Effector memory CD8-positive, alpha-beta T cell (primary cell): Measurements from ENCODE around the gene DPP6.

Experiments
- ATAC-seq: fragments of 150-1000 bp; cut with Tn5 transposase; replicated peaks from 2 replicates; pipeline ENCODE4 v1.10.0; 2021; ENCODE audit warnings: mild to moderate bottlenecking, moderate library complexity
- DNase-seq, 3 experiments: peaks; one replicate each; pipeline ENCODE4 v3.0.0; 2021
- H3K27ac Mint-ChIP-seq, 2 donors: one replicate each; pipeline ENCODE4 v1.8.0; 2022; ENCODE audit warnings: mild to moderate bottlenecking in 2 of 2, mixed read lengths in 2 of 2, moderate library complexity in 2 of 2
- H3K27me3 Mint-ChIP-seq, 2 donors: one replicate each; pipeline ENCODE4 v1.8.0; 2022; ENCODE audit warnings: mixed read lengths in 2 of 2
- H3K36me3 Mint-ChIP-seq: one replicate; pipeline ENCODE4 v1.8.0; 2022; ENCODE audit warnings: mild to moderate bottlenecking, moderate library complexity, mixed read lengths; ENCODE audit not compliant: insufficient read depth
- H3K4me1 Mint-ChIP-seq, 2 donors: one replicate each; pipeline ENCODE4 v1.8.0; 2022; ENCODE audit warnings: low read depth in 2 of 2, mixed read lengths in 2 of 2
- H3K4me3 Mint-ChIP-seq, 2 donors: one replicate each; pipeline ENCODE4 v1.8.0; 2022; ENCODE audit warnings: mild to moderate bottlenecking in 2 of 2, mixed read lengths in 2 of 2, moderate library complexity in 2 of 2
- H3K9me3 Mint-ChIP-seq, 2 donors: one replicate each; pipeline ENCODE4 v1.8.0; 2022; ENCODE audit warnings: mixed read lengths in 2 of 2

DPP6 gene

DNA sequence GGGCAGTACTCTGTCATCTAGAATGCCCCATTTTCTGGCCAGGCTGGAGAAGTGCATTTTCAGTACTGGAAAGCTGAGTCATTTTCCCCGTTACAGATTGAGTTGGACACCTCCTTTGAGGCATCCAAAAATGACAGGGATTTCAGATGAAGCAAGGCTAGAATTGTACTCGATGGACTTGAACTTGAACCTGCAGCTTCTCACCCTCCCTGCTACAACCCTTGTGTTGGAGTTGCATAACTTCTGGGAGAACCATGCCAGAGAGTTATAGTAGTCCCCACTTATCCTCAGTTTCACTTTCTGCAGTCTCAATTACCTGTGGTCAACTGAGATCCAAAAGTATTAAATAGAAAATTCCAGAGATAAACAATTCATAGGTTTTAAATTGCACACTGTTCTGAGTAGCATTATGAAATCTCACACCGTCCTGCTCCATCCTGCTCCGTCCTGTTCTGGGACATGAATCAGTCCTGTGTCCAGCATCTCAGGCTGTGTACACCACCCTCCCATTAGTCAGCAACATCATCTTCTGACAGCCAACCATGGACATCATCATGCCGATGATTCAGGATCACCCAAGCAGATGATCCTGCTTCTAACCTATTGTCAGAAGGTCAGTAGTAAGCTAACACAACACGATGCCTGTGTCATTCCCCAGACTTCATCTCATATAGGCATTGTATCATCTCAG lies 363.7 kb downstream of the DPP6 start:
- no peak overlapping the region for H3K4me3 Mint-ChIP-seq
- DNase-seq: no peak
- H3K4me1 Mint-ChIP-seq: peaks cover 0 to 4% of the 10 kb centered on the region in 2 donors
- peaks cover 11 to 19% of the 10 kb centered on the region in 2 donors for H3K9me3 Mint-ChIP-seq
- peaks cover 5% of the 10 kb centered on the region for H3K36me3 Mint-ChIP-seq
- no peaks in the 10 kb centered on the region for H3K27me3 Mint-ChIP-seq
- H3K27ac Mint-ChIP-seq: no peak overlapping the region
- no peak for ATAC-seq

GRCh38 chr7:154416714-154417113 lies 364.5 kb downstream of the DPP6 start:
- no peak for ATAC-seq
- Mint-ChIP-seq H3K9me3 (peaks cover 14 to 21% of the 10 kb centered on the region in 2 donors), H3K4me3 (no peak overlapping the region)

GRCh38 chr7:154419344-154419743 lies 367.1 kb downstream of the DPP6 start:
- no peak overlapping the region for H3K27ac Mint-ChIP-seq
- H3K36me3 Mint-ChIP-seq: peaks cover 2% of the 10 kb centered on the region
- no peaks in the 10 kb centered on the region for H3K27me3 Mint-ChIP-seq
- peaks cover 19 to 26% of the 10 kb centered on the region in 2 donors for H3K9me3 Mint-ChIP-seq
- ATAC-seq (no peak), DNase-seq (no peak)
- H3K4me3 Mint-ChIP-seq: no peak overlapping the region
- H3K4me1 Mint-ChIP-seq: peaks cover 0 to 4% of the 10 kb centered on the region in 2 donors

More at GRCh38 chr7:154416714-154417113, 364.5 kb downstream of the DPP6 start:
- no peaks in the 10 kb centered on the region for H3K27me3 Mint-ChIP-seq
- DNase-seq: no peak
- no peak overlapping the region for H3K27ac Mint-ChIP-seq
- H3K4me1 Mint-ChIP-seq: peaks cover 0 to 4% of the 10 kb centered on the region in 2 donors
- peaks cover 5% of the 10 kb centered on the region for H3K36me3 Mint-ChIP-seq

GRCh38 chr7:154423231-154423630 lies 371.0 kb downstream of the DPP6 start:
- no peak for DNase-seq
- no peak overlapping the region for H3K27ac Mint-ChIP-seq
- peaks cover 10 to 19% of the 10 kb centered on the region in 2 donors for H3K9me3 Mint-ChIP-seq
- no peaks in the 10 kb centered on the region for H3K4me1 Mint-ChIP-seq
- no peaks in the 10 kb centered on the region for H3K36me3 Mint-ChIP-seq
- no peaks in the 10 kb centered on the region for H3K27me3 Mint-ChIP-seq
- no peak for ATAC-seq
- no peak overlapping the region for H3K4me3 Mint-ChIP-seq

DNA sequence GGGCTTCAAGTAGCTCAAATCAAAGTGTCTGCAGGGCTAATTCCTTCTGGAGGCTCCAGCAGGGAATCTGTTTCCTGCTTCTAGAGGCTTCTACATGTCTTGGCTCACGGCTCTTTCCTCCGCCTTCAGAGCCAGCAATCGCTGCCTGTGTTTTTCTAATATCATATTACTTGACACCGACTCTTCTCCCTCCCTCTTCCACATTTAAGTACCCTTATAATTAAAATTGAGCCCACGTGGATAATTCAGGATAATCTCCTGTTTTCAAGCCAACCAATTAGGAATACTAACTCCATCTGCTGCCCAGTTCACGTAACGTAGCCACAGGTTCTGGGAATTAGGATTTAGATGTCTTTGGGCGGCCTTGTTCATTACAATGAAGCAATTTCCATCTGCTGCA lies 372.2 kb downstream of the DPP6 start:
- Mint-ChIP-seq H3K27me3 (no peaks in the 10 kb centered on the region), H3K9me3 (peaks cover 8 to 17% of the 10 kb centered on the region in 2 donors), H3K27ac (no peak overlapping the region), H3K36me3 (no peaks in the 10 kb centered on the region), H3K4me1 (no peaks in the 10 kb centered on the region), H3K4me3 (no peak overlapping the region)
- DNase-seq (no peak), ATAC-seq (no peak)

DNA sequence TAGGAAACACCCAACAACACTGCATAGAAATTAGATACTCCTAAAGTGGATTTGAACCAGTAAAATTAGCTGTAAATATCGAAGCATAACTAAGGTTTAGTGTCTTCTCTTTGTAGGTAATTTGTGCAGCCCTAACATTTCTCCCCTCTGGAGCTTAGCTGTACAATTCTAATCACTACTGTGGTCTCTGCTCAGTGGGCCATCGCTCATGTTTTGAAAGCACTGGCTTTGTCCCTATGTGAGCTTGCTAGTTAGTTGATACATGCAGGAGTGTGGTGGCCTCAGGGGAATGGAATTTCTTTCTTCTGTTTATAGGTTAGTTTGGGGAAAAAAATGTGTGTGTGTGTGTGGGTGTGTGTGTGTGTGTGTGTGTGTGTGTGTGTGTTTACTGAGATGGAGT lies 373.1 kb downstream of the DPP6 start:
- ATAC-seq: no peak
- Mint-ChIP-seq H3K4me1 (no peaks in the 10 kb centered on the region), H3K27me3 (no peaks in the 10 kb centered on the region), H3K27ac (no peak overlapping the region), H3K9me3 (peaks cover 8 to 12% of the 10 kb centered on the region in 2 donors), H3K4me3 (no peak overlapping the region), H3K36me3 (no peaks in the 10 kb centered on the region)
- DNase-seq: no peak

DNA sequence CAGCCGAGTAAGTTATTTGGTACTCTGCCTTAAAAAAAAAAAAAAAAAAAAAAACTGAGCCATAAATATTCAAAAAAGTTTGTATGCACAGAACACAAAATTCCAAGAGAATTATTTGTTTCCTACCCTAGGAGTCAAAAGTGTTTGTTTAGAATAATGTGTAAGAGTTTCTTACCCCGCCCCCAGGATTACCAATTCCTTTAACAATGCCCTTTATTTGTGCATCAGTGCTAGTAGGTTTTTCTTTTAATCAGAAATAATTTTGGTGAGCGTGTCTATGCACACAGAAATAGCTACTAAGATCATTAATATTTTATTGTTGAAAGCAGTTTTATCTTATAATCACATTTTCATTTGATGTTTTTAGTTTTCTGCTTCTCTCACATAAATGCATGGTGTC lies 374.6 kb downstream of the DPP6 start:
- Mint-ChIP-seq H3K27ac (no peak overlapping the region), H3K27me3 (no peaks in the 10 kb centered on the region), H3K4me3 (no peak overlapping the region), H3K4me1 (no peaks in the 10 kb centered on the region), H3K9me3 (peaks cover 8 to 9% of the 10 kb centered on the region in 2 donors), H3K36me3 (no peaks in the 10 kb centered on the region)
- DNase-seq: no peak
- no peak for ATAC-seq

DNA sequence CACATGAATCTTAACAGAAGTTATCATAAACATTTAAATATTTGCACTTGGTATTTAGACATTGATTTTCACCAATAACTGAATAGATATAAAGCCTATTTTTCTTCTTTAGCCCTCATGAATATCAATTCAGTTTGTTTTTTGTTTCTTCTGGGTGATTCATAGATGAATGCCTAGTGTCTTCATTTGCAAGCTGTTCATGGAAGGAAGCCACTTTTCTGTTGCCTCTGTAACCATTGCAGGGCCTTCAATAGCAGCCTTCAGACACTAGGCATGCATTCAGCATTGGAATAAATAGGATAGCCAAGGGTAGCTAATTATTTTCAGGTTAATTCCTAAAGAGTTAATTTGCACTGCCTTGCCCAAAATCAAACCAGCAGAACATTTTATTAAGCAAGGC lies 375.3 kb downstream of the DPP6 start:
- no peaks in the 10 kb centered on the region for H3K4me1 Mint-ChIP-seq
- DNase-seq: no peak
- no peaks in the 10 kb centered on the region for H3K27me3 Mint-ChIP-seq
- H3K27ac Mint-ChIP-seq: no peak overlapping the region
- no peak for ATAC-seq
- no peak overlapping the region for H3K4me3 Mint-ChIP-seq
- no peaks in the 10 kb centered on the region for H3K36me3 Mint-ChIP-seq
- H3K9me3 Mint-ChIP-seq: peaks cover 7% of the 10 kb centered on the region in 2 donors

- no peaks in the 10 kb centered on the region for H3K27me3 Mint-ChIP-seq
- no peaks in the 10 kb centered on the region for H3K4me1 Mint-ChIP-seq
- peaks cover 12 to 22% of the 10 kb centered on the region in 2 donors for H3K9me3 Mint-ChIP-seq
- ATAC-seq: no peak
- DNase-seq: no peak
- H3K27ac Mint-ChIP-seq: no peak overlapping the region
- no peaks in the 10 kb centered on the region for H3K36me3 Mint-ChIP-seq
- no peak overlapping the region for H3K4me3 Mint-ChIP-seq
Observed at GRCh38 chr7:154429666-154430404, 377.6 kb downstream of the DPP6 start.

DNA sequence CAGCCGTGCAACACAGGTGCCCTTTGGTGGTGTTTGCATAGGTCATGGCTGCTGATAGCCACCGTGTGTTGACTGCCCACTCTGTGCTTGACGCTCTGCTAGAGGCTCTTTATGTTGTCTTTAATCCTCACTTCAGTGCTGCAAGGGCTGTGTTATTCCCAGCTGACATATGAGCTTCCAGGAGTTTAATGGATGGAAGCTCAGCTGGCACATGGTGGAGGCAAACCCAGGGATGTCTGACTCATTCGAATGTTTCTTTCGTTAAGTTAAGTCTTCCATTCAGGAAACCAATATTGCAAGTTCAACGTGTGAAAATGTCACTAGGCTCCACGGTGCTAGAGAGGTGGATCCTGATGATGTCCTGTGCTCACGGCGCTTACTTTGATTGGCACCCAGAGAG lies 378.4 kb downstream of the DPP6 start:
- H3K27ac Mint-ChIP-seq: no peak overlapping the region
- no peaks in the 10 kb centered on the region for H3K4me1 Mint-ChIP-seq
- H3K4me3 Mint-ChIP-seq: no peak overlapping the region

GRCh38 chr7:154431045-154431444 lies 378.8 kb downstream of the DPP6 start:
- H3K27me3 Mint-ChIP-seq: no peaks in the 10 kb centered on the region
- DNase-seq (no peak), ATAC-seq (no peak)
- H3K4me1 Mint-ChIP-seq: no peaks in the 10 kb centered on the region
- no peaks in the 10 kb centered on the region for H3K36me3 Mint-ChIP-seq
- no peak overlapping the region for H3K27ac Mint-ChIP-seq
- no peak overlapping the region for H3K4me3 Mint-ChIP-seq
- peaks cover 9 to 27% of the 10 kb centered on the region in 2 donors for H3K9me3 Mint-ChIP-seq

More for the DNA sequence above, 378.4 kb downstream of the DPP6 start:
- no peaks in the 10 kb centered on the region for H3K27me3 Mint-ChIP-seq
- H3K36me3 Mint-ChIP-seq: no peaks in the 10 kb centered on the region
- H3K9me3 Mint-ChIP-seq: peaks cover 9 to 27% of the 10 kb centered on the region in 2 donors
- DNase-seq: no peak
- ATAC-seq: no peak

GRCh38 chr7:154433632-154434598 lies 381.7 kb downstream of the DPP6 start:
- no peaks in the 10 kb centered on the region for H3K4me1 Mint-ChIP-seq
- DNase-seq (no peak), ATAC-seq (no peak)
- H3K9me3 Mint-ChIP-seq: peaks cover 9 to 27% of the 10 kb centered on the region in 2 donors
- H3K36me3 Mint-ChIP-seq: no peaks in the 10 kb centered on the region
- no peaks in the 10 kb centered on the region for H3K27me3 Mint-ChIP-seq
- no peak overlapping the region for H3K4me3 Mint-ChIP-seq
- H3K27ac Mint-ChIP-seq: no peak overlapping the region

- Mint-ChIP-seq H3K36me3 (no peaks in the 10 kb centered on the region), H3K27me3 (no peaks in the 10 kb centered on the region), H3K4me3 (no peak overlapping the region), H3K4me1 (no peaks in the 10 kb centered on the region), H3K27ac (no peak overlapping the region), H3K9me3 (peaks cover 9 to 26% of the 10 kb centered on the region in 2 donors)
- DNase-seq: no peak
- ATAC-seq: no peak
Observed at GRCh38 chr7:154436560-154436959, 384.4 kb downstream of the DPP6 start.
